Prostate gland (tissue), 2 donors: Measurements from ENCODE around the gene CYP46A1. TPM values are rescaled to one million over a fixed set of nuclear protein-coding genes. Genes with fewer than 3 reads are reported as not detected.
A peak's percentile ranks its signal among the peaks of the same experiment; 100 is the strongest.
"Not testable (repeated sequence)": the region's sequence is repeated elsewhere in the genome, so short reads cannot be mapped to it uniquely, and the experiment has no call there.

Source experiments
- DNase-seq: peaks from one replicate; pipeline ENCODE4 v3.0.0-alpha.2; 2019; ENCODE audit warnings: low spot score
- H3K27ac ChIP-seq, 2 donors: fragments of 200-600 bp; sonication (generic); 2 replicates each; pipeline ENCODE4 v1.5.1; 2017 to 2019
- H3K27me3 ChIP-seq: fragments of 200-600 bp; sonication (generic); replicated peaks from 2 replicates; pipeline ENCODE4 v1.5.1; 2019; ENCODE audit not compliant: insufficient read depth
- H3K36me3 ChIP-seq, 2 donors: fragments of 200-600 bp; sonication (generic); 1 replicate in 1 of 2; 2 replicates in 1 of 2; pipeline versions ENCODE4 v1.5.1 to v1.8.1; 2017 to 2019
- H3K4me1 ChIP-seq: fragments of 200-600 bp; sonication (generic); replicated peaks from 2 replicates; pipeline ENCODE4 v1.5.1; 2019
- H3K4me3 ChIP-seq, 2 donors: fragments of 200-600 bp; sonication (generic); 2 replicates each; pipeline ENCODE4 v1.5.1; 2017 to 2019
- H3K9me3 ChIP-seq: fragments of 200-600 bp; sonication (generic); 2 replicates; pipeline ENCODE4 v1.5.1; 2017
- POLR2A ChIP-seq: fragments of 450-650 bp; IDR thresholded peaks from one replicate; pipeline ENCODE4 v1.6.1; 2016; ENCODE audit warnings: antibody characterized with exemption, mild to moderate bottlenecking
- POLR2AphosphoS5 ChIP-seq: sonication (generic); formaldehyde crosslinking; IDR thresholded peaks from one replicate; pipeline ENCODE4 v1.6.1; 2017; ENCODE audit warnings: antibody characterized with exemption
- WGBS: methylation state at CpG from one replicate; pipeline ENCODE4 v1.1.5; 2018; 5-methylcytosine and 5-hydroxymethylcytosine counted together
- intact Hi-C: fragments of 100-400 bp; cut with DNase I; formaldehyde crosslinking; loops from one replicate; pipeline ENCODE4 v1.14.2; 2022
- total RNA-seq, 2 donors: library from RNA; depleted of rRNA; stranded (reverse); fragments of >200 nt; gene quantifications; one replicate each; pipeline ENCODE4 v1.1.0, GENCODE V29; 2016
- TF ChIP-seq, protein P1 (sequence below), 4 experiments: fragments of 200-600 bp in 2 of 4; fragments of 450-650 bp in 2 of 4; sonication (generic) in 2 of 4; IDR thresholded peaks; 1 replicate in 3 of 4; 2 replicates in 1 of 4; pipeline ENCODE4 v1.5.1; 2016 to 2019; ENCODE audit warnings: antibody characterized with exemption in 4 of 4, mild to moderate bottlenecking in 2 of 4, moderate library complexity in 2 of 4

Gene CYP46A1
- total RNA-seq, 2 donors from 2014 or later: 0.46 to 6.5 TPM

DNA sequence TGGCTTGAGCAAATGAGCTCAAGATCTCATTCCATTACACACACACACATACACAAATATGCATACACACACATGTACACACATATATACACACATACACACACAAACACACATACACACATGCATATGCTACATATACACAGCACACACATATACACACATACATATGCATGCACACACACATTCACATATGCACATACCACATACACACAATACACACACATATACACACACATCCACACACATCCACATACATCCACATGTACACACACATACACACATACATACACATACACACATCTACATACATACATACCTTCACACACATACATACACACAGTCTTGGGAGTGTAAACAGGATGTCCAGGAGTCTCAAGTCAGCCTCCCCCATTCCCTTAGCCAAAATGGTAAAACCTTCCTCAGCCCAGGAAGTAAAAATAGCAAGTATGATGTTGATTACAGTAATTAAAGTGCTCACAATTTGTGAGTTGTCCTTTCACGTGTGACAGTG lies 26.4 kb upstream of the CYP46A1 start:
- 41% methylated on average over 1 of the region's 1 CpG for WGBS
- H3K4me1 ChIP-seq: no peaks in the 10 kb centered on the region
- intact Hi-C loops: no loop called here
- H3K27ac ChIP-seq: no peak overlapping the region
- peaks cover 12% of the 10 kb centered on the region for H3K27me3 ChIP-seq
- H3K36me3 ChIP-seq: no peaks in the 10 kb centered on the region
- H3K9me3 ChIP-seq: no peaks in the 10 kb centered on the region
- no peak overlapping the region for H3K4me3 ChIP-seq
- no peak for DNase-seq
- no peak for TF ChIP-seq POLR2A
- TF ChIP-seq, protein P1, sequence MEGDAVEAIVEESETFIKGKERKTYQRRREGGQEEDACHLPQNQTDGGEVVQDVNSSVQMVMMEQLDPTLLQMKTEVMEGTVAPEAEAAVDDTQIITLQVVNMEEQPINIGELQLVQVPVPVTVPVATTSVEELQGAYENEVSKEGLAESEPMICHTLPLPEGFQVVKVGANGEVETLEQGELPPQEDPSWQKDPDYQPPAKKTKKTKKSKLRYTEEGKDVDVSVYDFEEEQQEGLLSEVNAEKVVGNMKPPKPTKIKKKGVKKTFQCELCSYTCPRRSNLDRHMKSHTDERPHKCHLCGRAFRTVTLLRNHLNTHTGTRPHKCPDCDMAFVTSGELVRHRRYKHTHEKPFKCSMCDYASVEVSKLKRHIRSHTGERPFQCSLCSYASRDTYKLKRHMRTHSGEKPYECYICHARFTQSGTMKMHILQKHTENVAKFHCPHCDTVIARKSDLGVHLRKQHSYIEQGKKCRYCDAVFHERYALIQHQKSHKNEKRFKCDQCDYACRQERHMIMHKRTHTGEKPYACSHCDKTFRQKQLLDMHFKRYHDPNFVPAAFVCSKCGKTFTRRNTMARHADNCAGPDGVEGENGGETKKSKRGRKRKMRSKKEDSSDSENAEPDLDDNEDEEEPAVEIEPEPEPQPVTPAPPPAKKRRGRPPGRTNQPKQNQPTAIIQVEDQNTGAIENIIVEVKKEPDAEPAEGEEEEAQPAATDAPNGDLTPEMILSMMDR (IDR thresholded peaks at IDR 0.05): no peak
- TF ChIP-seq POLR2AphosphoS5: no peak

GRCh38 chr14:99658218-99658845 lies 25.8 kb upstream of the CYP46A1 start:
- WGBS: 50% methylated on average over 15 of the region's 15 CpGs
- no peaks in the 10 kb centered on the region for H3K36me3 ChIP-seq
- H3K4me3 ChIP-seq: no peak overlapping the region
- TF ChIP-seq POLR2AphosphoS5: no peak
- TF ChIP-seq, protein P1 (IDR thresholded peaks at IDR 0.05): no peak
- no peak for TF ChIP-seq POLR2A
- no peaks in the 10 kb centered on the region for H3K4me1 ChIP-seq
- H3K27ac ChIP-seq: no peak overlapping the region
- peaks cover 12% of the 10 kb centered on the region for H3K27me3 ChIP-seq
- intact Hi-C loops: no loop called here
- no peaks in the 10 kb centered on the region for H3K9me3 ChIP-seq
- no peak for DNase-seq

DNA sequence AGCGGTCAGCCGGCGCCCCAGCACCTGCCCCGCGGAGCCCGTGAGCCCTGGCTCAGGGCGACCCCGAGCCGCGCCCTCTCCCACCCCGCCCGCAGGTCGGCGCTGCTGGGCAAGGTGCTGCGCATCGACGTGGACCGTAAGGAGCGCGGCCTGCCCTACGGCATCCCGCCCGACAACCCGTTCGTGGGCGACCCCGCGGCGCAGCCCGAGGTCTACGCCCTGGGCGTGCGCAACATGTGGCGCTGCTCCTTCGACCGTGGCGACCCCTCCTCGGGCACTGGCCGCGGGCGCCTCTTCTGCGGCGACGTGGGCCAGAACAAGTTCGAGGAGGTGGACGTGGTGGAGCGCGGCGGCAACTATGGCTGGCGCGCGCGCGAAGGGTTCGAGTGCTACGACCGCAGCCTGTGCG lies 24.8 kb upstream of the CYP46A1 start:
- Histone ChIP-seq H3K4me3 (no peak overlapping the region), H3K9me3 (no peaks in the 10 kb centered on the region), H3K27me3 (peaks cover 12% of the 10 kb centered on the region), H3K36me3 (no peaks in the 10 kb centered on the region), H3K27ac (no peak overlapping the region), H3K4me1 (no peaks in the 10 kb centered on the region)
- DNase-seq: no peak
- 23% methylated on average over 34 of the region's 58 CpGs for WGBS
- intact Hi-C loops: no loop called here
- TF ChIP-seq POLR2AphosphoS5 (no peak), POLR2A (no peak)
- TF ChIP-seq, protein P1 (IDR thresholded peaks at IDR 0.05): peak in 1 of 4 experiments; percentile 4

DNA sequence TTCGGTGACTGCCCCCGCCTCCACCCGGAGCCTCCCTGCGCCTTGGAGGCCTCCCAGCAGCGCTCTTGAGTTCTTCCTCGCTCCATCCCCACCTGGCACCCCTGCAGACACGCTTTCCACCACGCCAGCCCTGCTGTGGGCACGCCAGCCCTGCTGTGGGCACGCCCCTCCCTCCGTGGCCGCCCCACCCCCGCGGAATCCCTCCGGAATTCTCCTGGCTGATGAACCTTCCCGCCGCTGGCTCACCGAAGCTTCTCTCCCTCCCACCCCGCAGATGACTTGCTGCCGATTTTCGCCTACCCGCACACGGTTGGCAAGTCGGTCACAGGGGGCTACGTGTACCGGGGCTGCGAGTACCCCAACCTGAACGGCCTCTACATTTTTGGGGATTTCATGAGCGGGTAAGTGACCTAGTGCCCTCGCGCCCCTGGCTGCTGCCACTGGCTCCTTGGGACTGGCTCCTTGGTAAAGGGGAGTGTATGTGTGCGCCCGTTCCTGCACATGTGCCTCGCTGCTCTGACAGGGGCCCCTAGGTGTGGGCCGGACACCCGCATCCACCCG lies 24.0 kb upstream of the CYP46A1 start:
- 31% methylated on average over 35 of the region's 37 CpGs for WGBS
- DNase-seq: no peak
- Histone ChIP-seq H3K4me1 (no peaks in the 10 kb centered on the region), H3K27me3 (peaks cover 12% of the 10 kb centered on the region), H3K27ac (no peak overlapping the region), H3K4me3 (no peak overlapping the region), H3K36me3 (no peaks in the 10 kb centered on the region), H3K9me3 (no peaks in the 10 kb centered on the region)
- intact Hi-C loops: no loop called here
- TF ChIP-seq POLR2A (no peak), POLR2AphosphoS5 (no peak)
- TF ChIP-seq, protein P1 (IDR thresholded peaks at IDR 0.05): no peak

- Histone ChIP-seq H3K27me3 (peaks cover 12% of the 10 kb centered on the region), H3K36me3 (no peaks in the 10 kb centered on the region), H3K9me3 (no peaks in the 10 kb centered on the region), H3K27ac (no peak overlapping the region), H3K4me1 (no peaks in the 10 kb centered on the region), H3K4me3 (no peak overlapping the region)
- WGBS: 81% methylated on average over 4 of the region's 4 CpGs
- intact Hi-C loops: no loop called here
- no peak for DNase-seq
- TF ChIP-seq POLR2AphosphoS5: no peak
Measured at GRCh38 chr14:99660794-99661193, 23.3 kb upstream of the CYP46A1 start.

DNA sequence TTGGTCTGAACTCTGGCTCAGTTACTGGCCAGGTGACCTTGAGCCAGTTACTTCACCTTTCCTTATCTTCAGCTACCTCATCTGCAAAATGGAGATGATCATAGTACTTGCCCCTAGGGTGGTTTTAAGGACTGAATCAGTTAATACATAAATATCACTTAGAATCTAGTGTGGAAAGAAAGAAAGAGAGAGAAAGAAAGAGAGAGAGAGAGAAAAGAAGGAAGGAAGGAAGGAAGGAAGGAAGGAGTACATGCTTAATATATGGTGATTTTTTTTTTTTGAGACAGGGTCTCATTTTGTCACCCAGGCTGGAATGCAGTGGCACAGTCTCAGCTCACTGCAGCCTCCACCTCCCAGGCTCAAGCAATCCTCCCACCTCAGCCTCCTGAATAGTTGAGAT lies 22.9 kb upstream of the CYP46A1 start:
- H3K27ac ChIP-seq, H3K4me1 ChIP-seq, H3K9me3 ChIP-seq, intact Hi-C loops, DNase-seq, H3K4me3 ChIP-seq, H3K36me3 ChIP-seq: not testable (repeated sequence)
- H3K27me3 ChIP-seq: peaks cover 12% of the 10 kb centered on the region
